Measurements from ENCODE around the gene PIP5KL1.

PIP5KL1 gene

GRCh38 chr9:127876026-127876763, 54.4 kb downstream of the PIP5KL1 start:
- Mint-ChIP-seq H3K27ac (no peak overlapping the region), H3K27me3 (no peaks in the 10 kb centered on the region), H3K4me1 (ENCODE audit: low read depth) (peaks cover 3% of the 10 kb centered on the region), H3K36me3 (no peaks in the 10 kb centered on the region), H3K4me3 (no peak overlapping the region), H3K9me3 (ENCODE audit: low read depth) (no peaks in the 10 kb centered on the region)

- H3K27ac Mint-ChIP-seq, result no peak overlapping the region
- no peaks in the 10 kb centered on the region for H3K9me3 Mint-ChIP-seq (ENCODE audit: low read depth)
Observed at GRCh38 chr9:127875306-127875966, 55.1 kb downstream of the PIP5KL1 start.

GRCh38 chr9:127874301-127875221, 56.0 kb downstream of the PIP5KL1 start:
- H3K36me3 Mint-ChIP-seq, result no peaks in the 10 kb centered on the region
- no peaks in the 10 kb centered on the region for H3K27me3 Mint-ChIP-seq
- H3K4me3 Mint-ChIP-seq, result no peak overlapping the region
- no peak overlapping the region for H3K27ac Mint-ChIP-seq
- H3K4me1 Mint-ChIP-seq (ENCODE audit: low read depth), result peaks cover 3% of the 10 kb centered on the region
- H3K9me3 Mint-ChIP-seq (ENCODE audit: low read depth), result no peaks in the 10 kb centered on the region

More at GRCh38 chr9:127875306-127875966, 55.1 kb downstream of the PIP5KL1 start:
- peaks cover 3% of the 10 kb centered on the region for H3K4me1 Mint-ChIP-seq (ENCODE audit: low read depth)
- H3K4me3 Mint-ChIP-seq, result no peak overlapping the region
- no peaks in the 10 kb centered on the region for H3K36me3 Mint-ChIP-seq
- no peaks in the 10 kb centered on the region for H3K27me3 Mint-ChIP-seq

DNA sequence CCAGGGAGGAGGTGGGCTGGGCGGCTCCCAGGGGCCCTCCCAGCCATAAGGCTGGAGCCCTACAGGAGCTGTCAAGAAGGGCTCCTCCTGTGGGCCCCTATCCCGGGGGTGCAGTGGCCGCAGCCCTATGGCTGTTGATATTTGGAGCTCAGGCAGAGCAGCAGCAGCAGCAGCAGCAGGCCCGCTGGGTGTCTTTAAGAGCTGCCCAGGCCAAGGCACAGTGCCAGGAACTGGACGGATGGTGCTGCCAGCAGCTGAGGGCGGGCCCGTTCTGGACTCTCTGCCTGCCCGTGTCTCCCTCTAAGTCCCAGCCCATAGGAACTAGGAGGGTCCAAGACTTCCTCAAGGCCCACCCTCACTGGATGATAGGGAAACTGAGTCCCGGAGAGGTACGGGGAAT, 56.7 kb downstream of the PIP5KL1 start:
- Mint-ChIP-seq H3K27ac (no peak overlapping the region), H3K9me3 (ENCODE audit: low read depth) (no peaks in the 10 kb centered on the region), H3K4me3 (no peak overlapping the region), H3K27me3 (no peaks in the 10 kb centered on the region), H3K36me3 (no peaks in the 10 kb centered on the region), H3K4me1 (ENCODE audit: low read depth) (peaks cover 3% of the 10 kb centered on the region)

GRCh38 chr9:127873223-127873691, 57.3 kb downstream of the PIP5KL1 start:
- Mint-ChIP-seq H3K27me3 (no peaks in the 10 kb centered on the region), H3K36me3 (no peaks in the 10 kb centered on the region), H3K9me3 (ENCODE audit: low read depth) (no peaks in the 10 kb centered on the region), H3K4me1 (ENCODE audit: low read depth) (peaks cover 3% of the 10 kb centered on the region), H3K27ac (no peak overlapping the region), H3K4me3 (no peak overlapping the region)

- Mint-ChIP-seq H3K27me3 (no peaks in the 10 kb centered on the region), H3K4me3 (no peak overlapping the region), H3K9me3 (ENCODE audit: low read depth) (no peaks in the 10 kb centered on the region), H3K36me3 (no peaks in the 10 kb centered on the region), H3K27ac (no peak overlapping the region), H3K4me1 (ENCODE audit: low read depth) (peaks cover 3% of the 10 kb centered on the region)
Observed at GRCh38 chr9:127872369-127873222, 58.0 kb downstream of the PIP5KL1 start.

DNA sequence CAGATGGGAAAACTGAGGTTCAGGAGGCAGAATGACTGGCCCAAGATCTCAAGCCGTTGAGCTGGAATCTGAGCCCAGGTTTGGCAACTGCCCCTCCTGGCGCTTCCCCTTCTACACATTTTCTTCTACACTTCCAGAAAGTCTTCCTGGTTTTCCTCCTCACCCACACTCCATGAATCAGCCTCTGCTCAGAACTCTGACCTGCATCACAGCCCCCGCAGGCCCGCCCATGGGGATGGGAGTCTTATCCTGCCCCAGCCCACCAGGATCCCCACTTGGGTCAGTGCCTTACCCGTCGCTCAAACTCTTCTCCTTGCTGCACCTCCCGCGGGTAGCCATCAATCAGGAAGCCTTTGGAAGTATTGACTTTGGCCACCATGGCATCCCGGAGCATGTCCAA, 59.0 kb downstream of the PIP5KL1 start:
- Mint-ChIP-seq H3K36me3 (no peaks in the 10 kb centered on the region), H3K4me1 (ENCODE audit: low read depth) (no peaks in the 10 kb centered on the region), H3K27me3 (no peaks in the 10 kb centered on the region), H3K27ac (no peak overlapping the region), H3K4me3 (no peak overlapping the region), H3K9me3 (ENCODE audit: low read depth) (no peaks in the 10 kb centered on the region)

- no peaks in the 10 kb centered on the region for H3K27me3 Mint-ChIP-seq
- H3K9me3 Mint-ChIP-seq (ENCODE audit: low read depth), result no peaks in the 10 kb centered on the region
- H3K27ac Mint-ChIP-seq, result no peak overlapping the region
- H3K4me3 Mint-ChIP-seq, result no peak overlapping the region
- H3K4me1 Mint-ChIP-seq (ENCODE audit: low read depth), result peaks cover 1% of the 10 kb centered on the region
- H3K36me3 Mint-ChIP-seq, result peaks cover under 1% of the 10 kb centered on the region
Observed at GRCh38 chr9:127870887-127871286, 59.7 kb downstream of the PIP5KL1 start.

Measured in activated naive CD8-positive, alpha-beta T cell (primary cell).